GM18511 (cell line): ENCODE results near the gene C4orf51.

ENCODE experiments used
- ATAC-seq: cut with Tn5 transposase; IDR thresholded peaks from one replicate; pipeline ENCODE4 v1.9.1; 2021; ENCODE audit warnings: mild to moderate bottlenecking, moderate library complexity; ENCODE audit not compliant: unreplicated experiment

C4orf51 gene

GRCh38 chr4:145743641-145744040 is 63.7 kb downstream of the C4orf51 start:
- ATAC-seq = no peak

- no peak for ATAC-seq
Measured at GRCh38 chr4:145755802-145756201, 75.9 kb downstream of the C4orf51 start.

DNA sequence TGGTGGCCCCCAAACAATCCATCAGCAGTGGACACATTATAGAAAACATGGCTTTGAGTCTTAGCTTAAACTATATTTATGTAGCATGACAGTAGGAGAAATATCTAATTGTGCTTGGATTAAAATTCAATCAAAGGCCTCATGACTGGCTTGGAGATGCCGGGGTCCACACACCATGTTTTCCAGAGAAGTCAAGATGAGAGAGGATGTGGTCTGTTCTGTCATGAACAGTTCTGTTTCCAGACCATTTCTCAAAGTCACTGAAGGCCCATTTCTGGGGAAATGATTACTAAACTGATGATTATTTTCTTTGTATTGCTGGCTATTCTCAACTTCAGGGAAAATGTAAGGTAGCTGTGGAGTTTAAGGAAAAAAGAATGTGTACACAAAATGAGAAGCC is 76.3 kb downstream of the C4orf51 start:
- ATAC-seq = no peak

DNA sequence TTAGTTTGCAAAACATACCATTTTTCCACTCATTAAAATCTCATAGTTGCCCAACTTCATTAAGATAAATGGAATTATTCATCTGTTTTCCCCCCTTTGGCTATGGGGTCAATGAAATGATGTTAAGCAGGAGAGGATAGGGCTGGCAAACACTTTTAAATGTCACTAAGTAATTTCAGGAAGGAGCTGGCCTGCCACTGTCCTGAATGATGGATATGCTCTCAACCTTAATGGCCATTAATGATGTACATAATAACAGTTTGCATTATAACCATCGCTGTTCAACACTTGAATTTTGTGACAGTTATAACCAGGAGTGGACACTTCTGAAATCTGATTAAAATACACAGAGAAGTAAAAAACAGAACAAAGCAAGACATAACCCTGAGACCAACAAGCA is 77.2 kb downstream of the C4orf51 start:
- no peak for ATAC-seq

GRCh38 chr4:145760176-145760575 is 80.2 kb downstream of the C4orf51 start:
- ATAC-seq = no peak

DNA sequence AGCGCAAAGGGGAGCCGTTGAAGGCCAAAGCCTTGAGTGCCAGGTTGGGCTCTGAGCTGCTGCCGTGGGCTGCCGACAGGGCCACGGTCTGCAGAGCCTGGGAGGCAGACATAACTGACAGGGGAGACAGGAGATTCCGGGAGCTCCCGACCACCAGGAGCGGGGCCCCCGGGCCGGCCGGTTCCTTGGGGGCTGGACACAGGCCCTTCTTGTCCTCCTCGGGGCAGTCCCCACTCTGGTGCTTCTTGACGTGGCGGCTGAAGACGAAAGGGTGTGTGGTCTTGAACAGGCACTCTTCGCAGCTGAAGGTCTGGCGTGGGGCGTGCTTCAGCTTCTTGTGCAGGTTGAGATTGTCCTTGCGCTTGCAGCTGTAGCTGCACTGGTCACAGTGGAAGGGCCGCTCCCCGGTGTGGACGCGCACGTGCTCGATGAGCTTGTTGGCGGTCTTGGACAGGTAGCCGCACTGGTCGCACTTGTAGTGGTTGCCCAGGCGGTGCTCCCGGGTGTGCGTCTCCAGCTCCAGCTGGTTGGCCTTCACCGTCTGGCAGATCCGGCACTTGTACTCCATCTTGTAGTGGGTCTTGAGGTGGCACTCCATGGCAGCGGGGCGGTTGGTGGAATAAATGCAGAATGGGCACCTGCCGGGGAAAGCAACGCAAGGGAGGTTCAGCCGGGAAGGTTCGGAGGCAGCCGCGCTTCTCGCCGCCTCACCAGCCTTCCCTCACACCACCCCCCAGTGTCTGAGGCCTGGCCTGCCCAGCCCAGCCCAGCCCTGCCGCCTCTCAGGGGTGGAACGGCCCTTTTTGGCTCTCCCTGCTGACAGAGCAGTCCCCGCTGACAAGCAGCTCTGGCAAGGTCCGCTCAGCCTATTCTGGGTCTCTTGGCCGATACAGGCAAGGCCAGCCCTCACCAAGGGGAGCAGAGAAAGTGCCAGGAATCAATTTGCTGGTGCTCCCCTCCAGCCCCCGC is 81.3 kb downstream of the C4orf51 start:
- no peak for ATAC-seq

DNA sequence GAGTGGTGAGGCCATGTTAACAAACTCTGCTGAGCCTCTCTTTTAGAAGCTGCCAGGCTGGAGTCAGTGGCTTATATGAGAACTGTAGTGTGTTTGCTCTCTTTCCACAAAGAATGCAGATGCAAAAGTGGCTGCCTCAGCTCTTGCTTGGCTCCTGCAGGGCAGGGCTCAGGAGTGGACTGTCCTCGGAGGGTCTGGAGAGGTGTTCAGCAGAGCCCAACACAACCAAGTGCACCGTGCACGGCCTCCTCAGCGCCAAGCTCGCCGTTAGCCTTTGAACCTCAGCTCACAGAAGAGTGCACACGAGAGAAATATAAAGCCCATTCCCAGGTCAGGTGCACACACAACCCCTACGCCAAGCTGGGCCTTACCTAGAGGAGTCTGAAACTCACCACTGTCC is 82.8 kb downstream of the C4orf51 start:
- no peak for ATAC-seq

DNA sequence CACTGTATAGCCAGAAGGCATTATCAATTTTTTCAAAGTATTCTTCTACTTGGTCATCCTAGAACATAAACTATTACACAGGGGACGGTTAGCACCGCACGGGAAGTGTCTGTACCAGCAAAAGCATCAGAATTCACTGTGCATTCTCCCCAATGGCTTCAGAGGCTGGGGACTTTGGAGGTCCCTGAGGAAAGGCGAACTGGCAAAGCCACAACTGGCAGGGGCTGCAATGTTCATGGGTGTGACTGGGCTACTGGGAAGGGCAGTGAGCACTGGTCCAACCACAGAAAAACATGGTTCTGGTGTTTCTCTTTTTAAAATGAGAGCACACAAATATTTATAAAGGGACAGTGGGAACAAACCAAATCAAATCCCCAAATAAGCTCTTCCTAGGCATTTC is 83.5 kb downstream of the C4orf51 start:
- ATAC-seq = no peak

GRCh38 chr4:145766273-145766672 is 86.3 kb downstream of the C4orf51 start:
- ATAC-seq = no peak

GRCh38 chr4:145769450-145770037 is 89.6 kb downstream of the C4orf51 start:
- no peak for ATAC-seq

DNA sequence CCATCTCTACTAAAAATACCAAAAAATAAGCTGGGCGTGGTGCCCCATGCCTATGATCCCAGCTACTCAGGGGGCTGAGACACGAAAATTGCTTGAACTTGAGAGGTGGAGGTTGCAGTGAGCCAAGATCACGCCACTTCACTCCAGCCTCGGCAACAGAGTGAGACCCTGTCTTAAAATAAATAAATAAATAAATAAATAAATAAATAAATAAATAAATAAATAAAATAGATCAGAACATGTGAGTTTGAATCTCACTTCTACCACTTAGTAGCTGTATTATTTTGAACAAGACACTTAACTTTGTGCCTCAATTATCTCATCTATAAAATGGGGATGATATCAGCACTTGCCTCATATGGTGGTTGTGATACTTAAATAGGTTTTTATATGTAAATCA is 90.2 kb downstream of the C4orf51 start:
- no peak for ATAC-seq

DNA sequence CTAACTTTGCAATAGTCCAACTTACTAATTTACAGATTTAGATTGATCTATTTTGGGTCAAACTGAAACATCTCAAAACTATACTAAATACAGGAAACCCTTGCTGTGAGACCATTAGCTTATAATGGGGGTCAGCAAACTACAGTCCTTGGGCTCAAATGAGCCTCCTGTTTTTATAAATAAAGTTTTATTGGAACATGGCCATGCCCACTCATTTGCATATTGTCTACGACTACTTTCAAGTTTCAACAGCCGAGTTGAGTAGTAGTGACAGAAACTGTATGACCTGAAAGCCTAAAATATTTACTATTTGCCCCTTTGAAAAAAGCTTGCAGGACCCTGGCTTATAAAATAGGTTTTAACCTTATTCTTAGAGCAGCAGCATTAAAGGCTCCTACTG is 92.4 kb downstream of the C4orf51 start:
- ATAC-seq = no peak

DNA sequence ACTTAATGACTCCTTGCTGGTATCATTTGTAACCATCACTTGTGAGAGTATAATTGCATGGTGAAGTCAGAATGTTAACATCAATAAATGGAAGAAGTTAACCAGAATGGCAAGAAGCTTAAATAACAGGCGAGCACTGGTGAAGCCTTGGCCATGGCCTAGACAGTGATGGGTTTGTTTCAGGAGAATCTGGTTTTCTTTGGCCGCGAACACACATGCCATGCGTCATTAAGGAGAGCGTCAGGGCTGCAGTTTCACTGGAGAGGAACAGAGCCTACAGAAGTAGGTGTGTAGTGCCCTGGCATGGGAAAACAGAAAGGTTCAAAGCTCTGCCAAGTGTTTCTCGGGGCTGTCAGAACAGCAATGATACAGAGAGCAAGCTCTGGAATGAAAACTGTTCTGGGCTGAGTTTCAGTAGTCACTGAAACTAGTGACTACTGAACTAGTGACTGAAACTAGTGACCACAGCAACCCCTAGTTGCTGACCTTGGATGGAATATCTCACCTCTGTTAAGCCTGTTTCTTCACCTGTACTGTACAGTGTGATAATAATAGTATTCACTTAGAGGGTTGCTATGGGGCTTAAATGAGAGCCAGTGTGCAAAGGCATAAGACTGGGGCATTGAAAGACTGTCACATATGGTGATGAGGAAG is 93.8 kb downstream of the C4orf51 start:
- peak; percentile 93 for ATAC-seq

- ATAC-seq = no peak
Measured at GRCh38 chr4:145774473-145774872, 94.5 kb downstream of the C4orf51 start.

DNA sequence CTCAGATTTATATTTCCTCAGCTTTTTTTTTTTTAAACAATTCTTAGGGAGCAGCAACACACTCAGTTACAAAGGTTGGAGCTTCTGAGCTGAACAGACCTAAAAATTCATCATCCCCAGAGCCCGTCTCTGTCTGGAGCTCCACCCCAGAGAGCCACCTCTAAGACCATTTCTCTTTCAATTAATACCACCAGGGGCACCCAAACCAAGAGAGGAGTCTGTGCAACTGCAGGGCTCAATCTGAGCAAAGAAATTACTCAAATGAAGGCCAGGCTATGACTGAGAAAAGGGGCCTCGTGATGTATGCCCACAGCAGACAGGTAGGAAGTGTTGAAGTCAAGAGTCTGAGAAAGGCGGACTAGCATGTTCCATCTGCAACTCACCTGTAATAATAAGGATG is 95.5 kb downstream of the C4orf51 start:
- no peak for ATAC-seq

GRCh38 chr4:145776208-145776607 is 96.3 kb downstream of the C4orf51 start:
- ATAC-seq = no peak

DNA sequence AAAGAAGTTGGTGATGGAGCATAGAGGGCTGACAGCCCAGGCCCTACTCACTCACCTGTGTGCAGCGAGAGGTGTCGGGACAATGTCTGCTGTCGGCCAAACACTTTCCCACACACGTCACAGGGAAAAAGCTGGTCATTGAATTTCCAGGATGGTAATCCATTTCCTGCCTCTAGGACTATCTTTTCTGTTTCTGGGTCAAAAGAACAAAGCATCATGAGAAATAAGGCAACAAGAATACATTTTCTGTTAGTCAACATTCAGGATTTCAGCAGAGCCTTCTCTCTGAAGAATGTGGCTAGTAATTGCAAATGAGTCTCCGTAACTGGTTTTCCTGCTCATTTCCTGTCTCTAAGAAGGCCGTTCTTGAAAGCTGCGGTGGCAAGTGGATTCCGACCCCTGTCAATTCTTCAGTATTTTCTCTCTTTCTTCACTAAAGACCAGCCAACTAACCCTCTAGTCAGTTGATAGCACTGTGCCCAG is 99.4 kb downstream of the C4orf51 start:
- no peak for ATAC-seq

GRCh38 chr4:145781351-145781750 is 101.4 kb downstream of the C4orf51 start:
- no peak for ATAC-seq
